Stimulated activated CD4-positive, alpha-beta T cell treated with anti-CD3 and anti-CD28 coated beads, TNF-alpha, amount 100 ng/mL, for 48 hours (primary cell): ENCODE data around the gene RBP5.

Source experiments
- DNase-seq, 3 donors: peaks; one replicate each; pipeline ENCODE4 v3.0.0-alpha.2; 2020; ENCODE audit warnings: low read depth in 3 of 3

Gene RBP5

GRCh38 chr12:7128681-7129286, at the start of gene RBP5:
Gene RBP5, minus strand, starts transcription at chr12:7128889. Its CDS starts 114 bp downstream, at chr12:7128775.
- DNase-seq: no peak

GRCh38 chr12:7178481-7178880, 49.8 kb upstream of the RBP5 start:
- DNase-seq: no peak

DNA sequence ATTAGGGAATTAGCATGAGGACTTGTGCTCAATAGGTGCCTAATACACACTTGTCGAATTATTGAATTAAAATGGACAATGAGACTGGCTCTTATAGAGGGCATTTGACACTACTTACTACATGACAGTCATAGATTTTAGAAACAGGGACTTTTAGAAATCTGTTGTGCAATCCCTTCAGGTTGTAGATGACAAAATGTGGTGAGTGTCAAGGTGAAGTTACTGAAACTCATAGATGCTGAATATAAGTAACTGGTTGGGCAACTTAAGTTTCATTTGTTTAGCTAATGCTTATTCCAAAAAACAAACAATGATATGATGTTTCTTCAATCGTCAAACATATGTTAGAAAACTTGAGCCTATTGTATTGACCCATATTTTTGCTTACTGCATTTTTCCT, 47.9 kb upstream of the RBP5 start:
- DNase-seq: no peak

DNA sequence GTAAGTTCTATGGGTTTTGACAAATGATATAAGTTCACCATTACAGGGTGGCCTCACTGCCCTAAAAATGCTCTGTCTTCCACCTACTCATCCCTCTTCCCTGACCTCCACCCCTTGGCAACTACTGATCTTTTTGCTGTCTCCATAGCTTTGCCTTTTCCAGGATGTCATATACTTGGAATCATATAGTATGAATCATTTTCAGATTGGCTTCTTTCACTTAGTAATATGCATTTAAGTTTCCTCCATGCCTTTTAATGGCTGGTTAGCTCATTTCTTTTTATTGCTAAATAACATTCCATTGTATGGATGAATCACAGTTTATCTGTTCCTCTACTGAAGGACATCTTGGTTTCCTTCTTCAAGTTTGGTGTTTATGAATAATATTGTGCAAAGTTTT, 46.8 kb upstream of the RBP5 start:
- DNase-seq: no peak

- DNase-seq: no peak
Measured at GRCh38 chr12:7171854-7172253, 43.2 kb upstream of the RBP5 start.

- no peak for DNase-seq
Measured at GRCh38 chr12:7169951-7170350, 41.3 kb upstream of the RBP5 start.

DNA sequence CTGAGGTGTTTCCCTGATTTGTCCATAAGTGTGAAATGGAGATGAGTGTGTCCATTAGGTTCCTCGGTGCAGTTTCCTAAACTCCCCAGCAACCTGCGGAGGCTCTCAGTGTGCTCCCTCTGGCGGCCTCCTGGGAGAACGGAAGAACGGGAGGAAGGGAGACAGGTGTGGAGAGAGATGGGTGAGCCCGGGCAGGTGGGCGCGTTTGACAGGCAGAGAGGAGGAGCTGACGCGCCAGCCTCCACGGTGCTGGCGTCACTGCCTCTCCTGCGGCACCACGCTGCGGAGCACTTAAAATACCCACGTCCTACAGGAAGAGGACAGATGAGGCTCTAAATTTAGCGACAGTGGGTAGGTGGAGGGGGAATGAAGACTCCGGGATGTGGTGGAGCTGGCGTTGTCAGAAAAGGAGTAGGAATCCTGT, 34.0 kb upstream of the RBP5 start:
- peak in 2 of 3 donors; percentile 8 to 9 for DNase-seq

DNA sequence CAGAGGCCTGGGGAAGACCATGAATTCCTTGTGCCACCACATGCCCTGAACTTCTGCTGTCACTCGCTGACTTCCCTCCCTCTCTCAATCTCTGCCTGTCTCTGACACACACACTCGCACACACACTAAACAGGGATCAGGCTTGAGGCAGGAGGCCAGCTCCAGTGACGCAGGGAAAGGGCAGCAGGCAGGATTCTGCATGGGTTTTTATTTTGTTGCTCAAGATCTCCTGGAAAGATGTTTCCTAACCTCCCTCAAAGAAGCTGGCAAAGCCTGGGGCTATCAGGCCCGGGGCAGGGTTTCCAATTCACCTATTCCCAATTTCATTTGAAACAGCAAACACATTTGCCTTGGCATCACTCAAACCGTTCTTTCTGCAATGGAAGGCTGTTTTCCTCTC, 33.1 kb upstream of the RBP5 start:
- DNase-seq: no peak

GRCh38 chr12:7161327-7161726, 32.6 kb upstream of the RBP5 start:
- no peak for DNase-seq

GRCh38 chr12:7160183-7160582, 31.5 kb upstream of the RBP5 start:
- DNase-seq: no peak

GRCh38 chr12:7158781-7159609, 30.3 kb upstream of the RBP5 start:
- no peak for DNase-seq

DNA sequence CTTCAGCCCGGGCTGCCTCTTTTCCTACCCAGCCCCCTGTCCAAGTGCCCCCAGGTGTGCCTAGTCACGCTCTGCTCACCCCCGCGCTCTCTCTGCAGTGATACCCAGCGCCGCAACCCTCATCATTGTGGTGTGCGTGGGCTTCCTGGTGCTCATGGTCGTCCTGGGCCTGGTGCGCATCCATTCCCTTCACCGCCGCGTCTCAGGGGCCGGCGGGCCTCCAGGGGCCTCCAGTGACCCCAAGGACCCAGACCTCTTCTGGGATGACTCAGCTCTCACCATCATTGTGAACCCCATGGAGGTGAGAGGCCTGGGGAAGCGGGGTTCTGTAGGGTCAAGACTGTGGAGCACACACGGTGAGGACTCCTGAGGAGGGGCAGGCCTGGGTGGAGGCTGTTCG, 28.7 kb upstream of the RBP5 start:
- DNase-seq: no peak

DNA sequence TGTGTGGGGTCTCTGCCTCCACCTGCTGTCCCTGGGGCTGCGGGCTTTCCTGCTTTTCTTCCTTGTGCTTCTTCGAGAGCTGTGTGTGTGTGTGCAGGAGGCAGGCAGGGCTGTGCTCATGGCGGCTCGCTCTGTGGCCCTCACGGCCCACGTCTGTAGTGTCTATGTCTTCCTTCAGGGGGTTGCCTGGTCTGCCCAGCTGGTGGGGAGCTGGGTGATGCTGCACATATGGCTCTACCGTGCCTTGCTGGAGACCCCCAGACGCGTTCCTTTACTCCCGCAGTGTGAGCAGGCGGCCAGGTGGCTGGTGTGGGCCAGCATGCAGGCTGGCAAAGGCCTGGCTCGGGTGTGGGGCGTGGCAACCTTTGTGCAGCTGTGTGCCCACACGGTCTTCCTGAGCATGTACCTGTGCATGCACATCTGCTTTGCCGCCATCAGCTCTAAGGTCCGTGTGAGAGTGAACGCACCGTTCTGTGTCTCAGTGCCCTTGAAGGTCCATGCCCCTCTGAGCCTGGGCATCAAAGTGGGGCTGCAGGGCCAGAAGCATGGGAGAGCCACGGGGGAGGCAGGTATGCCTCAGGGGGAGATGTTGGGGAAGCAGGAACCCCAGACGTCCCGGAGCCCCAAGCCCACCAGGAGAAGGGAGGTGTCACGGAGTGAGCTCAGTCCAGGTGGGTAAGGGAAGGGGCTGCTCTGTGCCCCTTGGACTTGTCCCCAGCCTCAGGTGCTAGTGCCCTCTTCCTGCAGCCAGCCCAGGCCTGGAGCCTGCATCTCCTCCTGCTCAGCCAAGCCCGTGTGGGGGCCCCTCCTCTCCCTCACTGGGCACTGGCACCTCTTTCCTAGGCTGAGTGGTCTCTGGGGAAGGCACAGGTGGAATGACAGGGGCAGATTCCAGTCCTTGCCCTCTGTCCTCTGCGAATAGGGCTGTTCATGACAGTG, 27.8 kb upstream of the RBP5 start:
- no peak for DNase-seq

- no peak for DNase-seq
Measured at GRCh38 chr12:7155471-7156034, 26.9 kb upstream of the RBP5 start.

GRCh38 chr12:7154901-7155470, 26.3 kb upstream of the RBP5 start:
- no peak for DNase-seq

DNA sequence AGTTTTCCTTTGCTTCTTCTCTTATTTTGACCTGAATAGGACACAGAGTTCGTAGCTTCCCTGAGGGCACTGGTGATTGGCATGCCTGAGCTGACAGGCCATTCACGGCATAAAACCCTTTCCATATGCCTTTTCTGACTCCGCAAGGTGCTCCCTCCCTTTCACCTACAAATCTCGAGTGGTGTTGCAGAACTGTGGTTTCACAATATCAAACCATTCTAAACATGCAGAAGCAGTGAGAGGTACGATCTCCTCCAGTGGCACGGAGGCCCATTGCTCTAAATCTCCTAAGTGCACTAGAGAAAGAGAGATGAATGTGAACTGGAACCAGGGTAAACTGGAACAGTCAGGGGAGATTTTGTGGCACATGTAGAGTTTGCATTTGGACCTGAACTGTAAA, 25.4 kb upstream of the RBP5 start:
- no peak for DNase-seq

DNA sequence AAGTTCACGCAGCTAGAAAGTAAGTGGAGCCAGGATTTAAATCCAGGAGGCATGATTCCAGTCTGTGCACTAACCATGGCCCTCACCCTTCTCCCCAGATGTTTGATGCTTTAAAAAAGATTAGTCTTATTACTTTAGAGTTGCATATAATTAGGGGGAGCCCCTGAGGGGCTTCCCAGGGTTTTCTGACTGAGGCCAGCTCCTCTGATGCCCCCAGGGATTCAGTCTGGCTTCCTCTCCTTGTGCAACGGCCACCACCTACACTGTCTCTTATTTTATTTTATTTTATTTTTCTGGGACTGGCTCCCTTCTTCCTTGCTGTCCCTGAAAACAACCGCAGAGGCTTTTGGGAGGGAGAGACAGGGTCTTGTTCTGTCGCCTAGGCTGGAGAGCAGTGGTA, 24.1 kb upstream of the RBP5 start:
- DNase-seq: no peak

DNA sequence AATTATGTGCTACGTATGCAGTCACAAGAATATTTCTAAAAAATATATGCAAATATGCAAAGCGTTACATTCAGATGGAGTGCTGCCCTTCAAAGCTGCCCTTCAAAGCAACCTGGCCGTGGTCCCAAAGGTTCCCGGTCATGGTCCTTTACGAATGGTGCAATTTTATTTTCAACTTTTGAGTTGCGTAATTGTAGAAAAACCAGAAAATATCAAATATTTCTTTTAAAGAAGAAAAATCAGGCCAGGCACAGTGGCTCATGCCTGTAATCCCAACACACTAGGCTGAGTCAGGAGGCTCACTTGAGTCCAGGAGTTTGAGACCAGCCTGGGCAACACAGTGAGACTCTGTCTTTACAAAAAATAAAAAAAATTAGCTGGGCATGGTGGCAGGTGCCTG, 22.8 kb upstream of the RBP5 start:
- DNase-seq: no peak

- no peak for DNase-seq
Measured at GRCh38 chr12:7150841-7151240, 22.2 kb upstream of the RBP5 start.

DNA sequence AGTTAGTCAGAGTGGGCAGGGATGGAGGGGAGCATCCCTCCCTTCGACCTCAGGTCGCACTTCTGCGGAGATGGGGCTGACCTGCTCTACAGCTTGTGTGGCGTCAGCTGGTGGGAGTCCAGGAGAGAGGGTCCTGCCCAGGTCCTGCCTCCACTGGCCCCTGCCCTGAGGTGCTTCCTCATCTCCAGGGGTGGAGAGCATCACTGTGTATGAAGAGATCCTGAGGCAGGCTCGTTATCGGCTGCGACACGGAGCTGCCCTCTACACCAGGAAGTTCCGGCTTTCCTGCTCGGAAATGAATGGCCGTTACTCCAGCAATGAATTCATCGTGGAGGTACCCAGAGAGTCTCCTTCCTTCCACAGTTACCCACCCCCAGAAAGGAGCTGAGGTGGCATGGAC, 21.7 kb upstream of the RBP5 start:
- DNase-seq: no peak

GRCh38 chr12:7146906-7147305, 18.2 kb upstream of the RBP5 start:
- no peak for DNase-seq

- DNase-seq: no peak
Measured at GRCh38 chr12:7146228-7146627, 17.5 kb upstream of the RBP5 start.
